Keratinocyte (primary cell): ENCODE measurements around the gene LPCAT2. TPM values are rescaled to one million over a fixed set of nuclear protein-coding genes. Genes with fewer than 3 reads are reported as not detected.

ENCODE experiments used
- DNase-seq: peaks from one replicate; pipeline ENCODE4 v3.0.0-alpha.2; 2011; ENCODE audit warnings: low read depth, missing footprints, low spot score
- FAIRE-seq: peaks from 2 replicates; lab custom pipeline; 2011; peaks lifted over from hg19 to GRCh38; lab: Jason Lieb, UNC
- H2AFZ ChIP-seq: 2 replicates; pipeline ENCODE4 v1.6.0; 2012; ENCODE audit warnings: low read length, control low read depth, inconsistent platforms; ENCODE audit not compliant: control insufficient read depth
- H3K27ac ChIP-seq: 2 replicates; pipeline ENCODE4 v1.5.1; 2011; ENCODE audit warnings: low read length; ENCODE audit not compliant: control insufficient read depth, insufficient read depth
- H3K27me3 ChIP-seq: 3 replicates; pipeline ENCODE4 v1.6.0; 2011; ENCODE audit warnings: low read length; ENCODE audit not compliant: control insufficient read depth, insufficient read depth; ENCODE audit errors: extremely low read depth
- H3K36me3 ChIP-seq, 2 experiments: 2 replicates in 1 of 2; 3 replicates in 1 of 2; pipeline ENCODE4 v1.5.1; 2011; ENCODE audit warnings: low read length in 2 of 2, mild to moderate bottlenecking in 1 of 2; ENCODE audit not compliant: control insufficient read depth in 2 of 2, insufficient read depth in 2 of 2; ENCODE audit errors: extremely low read depth in 1 of 2
- H3K4me1 ChIP-seq: 3 replicates; pipeline ENCODE4 v1.5.1; 2011; ENCODE audit warnings: low read length; ENCODE audit not compliant: control insufficient read depth, insufficient read depth; ENCODE audit errors: extremely low read depth
- H3K4me2 ChIP-seq: 3 replicates; pipeline ENCODE4 v1.6.0; 2011; ENCODE audit warnings: low read depth, low read length; ENCODE audit not compliant: control insufficient read depth, insufficient read depth; ENCODE audit errors: extremely low read depth
- H3K4me3 ChIP-seq, 3 experiments: fragments of 200-600 bp in 1 of 3; sonication (generic) in 1 of 3; 2 replicates in 2 of 3; 3 replicates in 1 of 3; pipeline ENCODE4 v1.5.1; 2011 to 2016; ENCODE audit warnings: low read length in 3 of 3, mild to moderate bottlenecking in 3 of 3, control low read depth in 2 of 3, inconsistent platforms in 1 of 3, low read depth in 1 of 3, mixed read lengths in 1 of 3, mixed run types in 1 of 3, moderate library complexity in 1 of 3; ENCODE audit not compliant: control insufficient read depth in 2 of 3, insufficient read depth in 2 of 3; ENCODE audit errors: extremely low read depth in 1 of 3
- H3K79me2 ChIP-seq: 2 replicates; pipeline ENCODE4 v1.6.0; 2012; ENCODE audit warnings: low read length; ENCODE audit not compliant: control insufficient read depth, insufficient read depth
- H3K9ac ChIP-seq: 3 replicates; pipeline ENCODE4 v1.6.0; 2011; ENCODE audit warnings: low read length; ENCODE audit not compliant: control insufficient read depth, insufficient read depth; ENCODE audit errors: extremely low read depth
- H3K9me1 ChIP-seq: 3 replicates; pipeline ENCODE4 v1.6.0; 2011; ENCODE audit warnings: low read length; ENCODE audit not compliant: control insufficient read depth, insufficient read depth; ENCODE audit errors: extremely low read depth
- H3K9me3 ChIP-seq: 2 replicates; pipeline ENCODE4 v1.5.1; 2012; ENCODE audit warnings: low read depth, low read length; ENCODE audit not compliant: control insufficient read depth
- H4K20me1 ChIP-seq: 3 replicates; pipeline ENCODE4 v1.6.0; 2011; ENCODE audit warnings: low read length; ENCODE audit not compliant: control insufficient read depth, insufficient read depth; ENCODE audit errors: extremely low read depth
- EZH2 ChIP-seq: IDR thresholded peaks from one replicate; pipeline ENCODE4 v1.6.1; 2012; ENCODE audit warnings: inconsistent platforms, mild to moderate bottlenecking, low read length, moderate library complexity
- dilution Hi-C: fragments of 300-500 bp; cut with MboI; formaldehyde crosslinking; loops from one replicate; pipeline ENCODE4 v1.7.0; 2020; ENCODE audit warnings: low sequenced_read_pairs; ENCODE audit not compliant: extremely low pct_ligation_motif_present
- polyA plus RNA-seq, 5 experiments: library from polyadenylated mRNA; depleted of rRNA in 3 of 5; stranded (reverse) in 3 of 5; stranded (forward) in 1 of 5; unstranded in 1 of 5; fragments of >200 nt; gene quantifications; 1 replicate in 1 of 5; 2 replicates in 3 of 5; 3 replicates in 1 of 5; pipeline versions ENCODE4 v1.2.1 to v1.2.3, GENCODE V29; 2011 to 2012; ENCODE audit warnings: missing spikeins in 2 of 5, low read depth in 1 of 5, low replicate concordance in 1 of 5
- TF ChIP-seq, protein P1 (sequence below), 3 experiments: IDR thresholded peaks in 1 of 3; conservative IDR thresholded peaks in 1 of 3; optimal IDR thresholded peaks in 1 of 3; 2 replicates in 2 of 3; 3 replicates in 1 of 3; pipeline versions ENCODE3 to v1.5.1; 2011; ENCODE audit warnings: low read length in 3 of 3, mild to moderate bottlenecking in 3 of 3, moderate library complexity in 2 of 3, control low read depth in 1 of 3, inconsistent platforms in 1 of 3; ENCODE audit not compliant: insufficient read depth in 2 of 3; ENCODE audit errors: extremely low read depth in 1 of 3

Gene LPCAT2
- polyA plus RNA-seq, 1 donor (not counting 4 experiments of a cell fraction or from before 2014, with no cell fraction given), result 54.4 TPM

DNA sequence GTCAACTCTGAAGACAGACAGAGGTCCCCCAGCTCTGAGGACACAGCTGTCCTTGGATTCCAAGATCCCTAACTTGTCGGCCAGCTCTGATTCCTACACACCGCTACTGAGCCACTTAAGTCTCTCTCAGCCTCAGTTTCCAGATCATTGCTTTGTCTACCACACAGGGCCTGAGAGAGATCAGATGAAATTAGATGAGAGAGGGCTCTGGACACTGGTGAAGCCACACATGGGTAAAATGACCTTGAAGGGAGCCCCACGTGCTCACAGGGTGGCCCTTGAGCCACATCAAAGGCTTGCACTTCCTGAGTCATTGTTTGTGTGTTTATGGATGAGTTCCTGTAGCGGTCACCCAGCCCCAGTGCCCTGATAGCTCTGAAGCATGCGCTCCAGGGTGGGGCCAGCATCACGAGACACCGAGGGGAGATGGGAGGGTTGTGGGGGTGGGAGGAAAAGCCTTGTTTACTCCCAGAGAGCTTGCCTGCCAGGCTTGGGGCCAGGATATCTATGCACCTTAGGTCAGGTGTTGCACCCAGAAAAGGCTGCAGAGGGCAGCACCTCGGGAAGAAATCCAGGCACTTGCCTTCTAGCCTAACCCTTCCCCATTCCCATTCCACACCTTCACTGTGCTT, 114.2 kb downstream of the LPCAT2 start:
- Histone ChIP-seq H3K27ac (no peak overlapping the region), H3K4me2 (no peak overlapping the region), H3K36me3 (no peaks in the 10 kb centered on the region), H3K9me1 (peaks cover 2% of the 10 kb centered on the region), H3K79me2 (no peaks in the 10 kb centered on the region), H4K20me1 (no peaks in the 10 kb centered on the region), H3K4me3 (no peak overlapping the region), H3K9me3 (no peaks in the 10 kb centered on the region), H3K27me3 (no peaks in the 10 kb centered on the region), H2AFZ (no peak overlapping the region), H3K9ac (no peak overlapping the region), H3K4me1 (no peaks in the 10 kb centered on the region)
- dilution Hi-C loops, result no loop called here
- TF ChIP-seq EZH2, result no peak
- TF ChIP-seq, protein P1, sequence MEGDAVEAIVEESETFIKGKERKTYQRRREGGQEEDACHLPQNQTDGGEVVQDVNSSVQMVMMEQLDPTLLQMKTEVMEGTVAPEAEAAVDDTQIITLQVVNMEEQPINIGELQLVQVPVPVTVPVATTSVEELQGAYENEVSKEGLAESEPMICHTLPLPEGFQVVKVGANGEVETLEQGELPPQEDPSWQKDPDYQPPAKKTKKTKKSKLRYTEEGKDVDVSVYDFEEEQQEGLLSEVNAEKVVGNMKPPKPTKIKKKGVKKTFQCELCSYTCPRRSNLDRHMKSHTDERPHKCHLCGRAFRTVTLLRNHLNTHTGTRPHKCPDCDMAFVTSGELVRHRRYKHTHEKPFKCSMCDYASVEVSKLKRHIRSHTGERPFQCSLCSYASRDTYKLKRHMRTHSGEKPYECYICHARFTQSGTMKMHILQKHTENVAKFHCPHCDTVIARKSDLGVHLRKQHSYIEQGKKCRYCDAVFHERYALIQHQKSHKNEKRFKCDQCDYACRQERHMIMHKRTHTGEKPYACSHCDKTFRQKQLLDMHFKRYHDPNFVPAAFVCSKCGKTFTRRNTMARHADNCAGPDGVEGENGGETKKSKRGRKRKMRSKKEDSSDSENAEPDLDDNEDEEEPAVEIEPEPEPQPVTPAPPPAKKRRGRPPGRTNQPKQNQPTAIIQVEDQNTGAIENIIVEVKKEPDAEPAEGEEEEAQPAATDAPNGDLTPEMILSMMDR (optimal IDR thresholded peaks at IDR 0.05 in 1 of 3, IDR thresholded peaks at IDR 0.05 in 1 of 3, conservative IDR thresholded peaks at IDR 0.05 in 1 of 3; ENCODE audit: extremely low read depth in 1 of 3, insufficient read depth in 2 of 3, low read length in 3 of 3), result peak; percentile 49 to 71 (median 67)
- peak; percentile 44 for FAIRE-seq
- no peak for DNase-seq

- no peak overlapping the region for H3K27ac ChIP-seq
- H2AFZ ChIP-seq, result no peak overlapping the region
- H4K20me1 ChIP-seq, result no peaks in the 10 kb centered on the region
- no peaks in the 10 kb centered on the region for H3K4me1 ChIP-seq
- no peaks in the 10 kb centered on the region for H3K79me2 ChIP-seq
- H3K9me1 ChIP-seq, result peaks cover 2% of the 10 kb centered on the region
- DNase-seq (no peak), FAIRE-seq (no peak)
- no peak overlapping the region for H3K4me2 ChIP-seq
- H3K36me3 ChIP-seq, result no peaks in the 10 kb centered on the region
- dilution Hi-C loops, result no loop called here
- H3K9ac ChIP-seq, result no peak overlapping the region
- H3K27me3 ChIP-seq, result no peaks in the 10 kb centered on the region
- H3K4me3 ChIP-seq, result no peak overlapping the region
- no peaks in the 10 kb centered on the region for H3K9me3 ChIP-seq
- TF ChIP-seq, protein P1 (optimal IDR thresholded peaks at IDR 0.05 in 1 of 3, IDR thresholded peaks at IDR 0.05 in 1 of 3, conservative IDR thresholded peaks at IDR 0.05 in 1 of 3; ENCODE audit: extremely low read depth in 1 of 3, insufficient read depth in 2 of 3, low read length in 3 of 3), result no peak
- TF ChIP-seq EZH2, result no peak
Observed at GRCh38 chr16:55623640-55624039, 114.8 kb downstream of the LPCAT2 start.
